GM10248 (cell line): ENCODE results near the gene UNC5C.

Experiments
- CTCF ChIA-PET: fragments of 300-600 bp; sonication (Branson Sonifier 250); formaldehyde crosslinking; extraction: SDS; loops from one replicate; lab custom pipeline; 2021; ENCODE audit warnings: antibody characterized with exemption; lab: Yijun Ruan, JAX
- POLR2A ChIA-PET: fragments of 350-650 bp; sonication (Branson Sonifier 250); formaldehyde crosslinking; extraction: SDS; loops from one replicate; lab custom pipeline; 2020; ENCODE audit warnings: antibody characterized with exemption; lab: Yijun Ruan, JAX
- DNase-seq: peaks from one replicate; pipeline ENCODE4 v3.0.0; 2012; ENCODE audit errors: extremely low spot score
- TF ChIP-seq, protein P1 (sequence below): IDR thresholded peaks from 2 replicates; pipeline ENCODE4 v1.5.1; 2012; ENCODE audit warnings: mild to moderate bottlenecking, low read depth; ENCODE audit errors: extremely low read depth, missing control alignments, control extremely low read depth

The UNC5C gene

DNA sequence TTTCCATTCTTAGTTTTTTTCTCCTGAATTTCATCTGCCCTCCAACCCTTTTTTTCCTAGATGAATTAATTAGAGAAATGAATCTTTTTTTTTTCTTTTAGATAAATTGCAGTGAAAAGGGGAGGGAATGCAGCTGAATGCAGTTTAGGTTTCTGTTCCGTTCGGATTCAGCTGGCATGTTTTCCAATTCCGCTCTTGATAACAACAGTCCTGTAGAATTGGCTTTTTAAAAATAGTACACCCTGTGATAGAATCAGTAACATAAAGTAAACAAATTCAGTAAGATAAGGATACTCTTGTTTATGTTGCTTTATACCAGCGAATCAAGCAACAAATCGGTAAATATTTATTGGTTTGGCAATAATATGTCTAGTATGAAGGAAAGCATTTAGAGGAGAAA lies 103.5 kb downstream of the UNC5C start:
- TF ChIP-seq, protein P1, sequence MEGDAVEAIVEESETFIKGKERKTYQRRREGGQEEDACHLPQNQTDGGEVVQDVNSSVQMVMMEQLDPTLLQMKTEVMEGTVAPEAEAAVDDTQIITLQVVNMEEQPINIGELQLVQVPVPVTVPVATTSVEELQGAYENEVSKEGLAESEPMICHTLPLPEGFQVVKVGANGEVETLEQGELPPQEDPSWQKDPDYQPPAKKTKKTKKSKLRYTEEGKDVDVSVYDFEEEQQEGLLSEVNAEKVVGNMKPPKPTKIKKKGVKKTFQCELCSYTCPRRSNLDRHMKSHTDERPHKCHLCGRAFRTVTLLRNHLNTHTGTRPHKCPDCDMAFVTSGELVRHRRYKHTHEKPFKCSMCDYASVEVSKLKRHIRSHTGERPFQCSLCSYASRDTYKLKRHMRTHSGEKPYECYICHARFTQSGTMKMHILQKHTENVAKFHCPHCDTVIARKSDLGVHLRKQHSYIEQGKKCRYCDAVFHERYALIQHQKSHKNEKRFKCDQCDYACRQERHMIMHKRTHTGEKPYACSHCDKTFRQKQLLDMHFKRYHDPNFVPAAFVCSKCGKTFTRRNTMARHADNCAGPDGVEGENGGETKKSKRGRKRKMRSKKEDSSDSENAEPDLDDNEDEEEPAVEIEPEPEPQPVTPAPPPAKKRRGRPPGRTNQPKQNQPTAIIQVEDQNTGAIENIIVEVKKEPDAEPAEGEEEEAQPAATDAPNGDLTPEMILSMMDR: no peak
- CTCF ChIA-PET: no interaction called here
- no peak for DNase-seq
- POLR2A ChIA-PET: no interaction called here

DNA sequence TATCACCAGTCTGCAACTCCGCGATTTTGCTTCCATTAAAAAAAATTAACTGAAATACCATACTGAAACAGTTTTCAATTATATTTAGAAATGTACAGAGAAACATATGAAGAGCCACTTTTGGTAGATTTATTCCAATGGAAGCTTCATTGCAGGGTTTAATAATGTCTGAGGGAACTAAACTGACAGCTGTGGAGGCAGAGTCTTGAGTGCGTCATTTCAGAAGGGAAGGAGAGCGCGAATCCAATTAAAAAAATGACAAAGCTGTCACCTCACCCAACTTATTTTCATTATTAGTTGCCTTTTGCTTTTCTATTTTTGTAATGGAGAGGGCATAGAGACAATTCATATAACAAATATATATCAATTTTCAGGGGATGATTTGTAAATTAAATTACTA lies 104.0 kb downstream of the UNC5C start:
- TF ChIP-seq, protein P1: no peak
- CTCF ChIA-PET: no interaction called here
- POLR2A ChIA-PET: no interaction called here
- no peak for DNase-seq

DNA sequence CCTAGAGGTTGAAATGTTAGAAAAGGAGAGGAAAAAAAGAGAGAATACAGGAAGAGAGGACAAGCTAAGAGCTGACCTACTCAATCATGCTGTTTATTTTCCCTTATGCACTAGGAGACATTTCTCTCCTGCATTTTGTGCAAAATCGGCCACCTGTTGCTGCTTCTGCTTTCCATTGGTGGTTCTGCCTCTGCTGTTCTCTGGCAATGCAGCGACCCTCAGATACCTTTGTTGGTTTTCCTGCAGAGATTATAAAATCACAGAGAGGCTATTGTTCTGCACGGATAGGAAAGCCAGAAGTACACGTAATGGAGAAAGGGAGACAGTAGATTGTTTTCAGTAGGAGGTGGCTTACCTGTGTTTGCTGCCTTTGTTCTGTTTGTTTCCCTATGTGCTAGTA lies 108.9 kb downstream of the UNC5C start:
- ChIA-PET CTCF (interaction anchor here (1.5 kb wide), 1 partner anchor 10 kb away, joined by 5 read pairs; no protein-coding TSS in a partner anchor), POLR2A (no interaction called here)
- TF ChIP-seq, protein P1: no peak
- no peak for DNase-seq

GRCh38 chr4:95439071-95439470 lies 109.7 kb downstream of the UNC5C start:
- TF ChIP-seq, protein P1: no peak
- CTCF ChIA-PET: interaction anchor here (1.4 to 1.5 kb wide), 2 partner anchors 9 to 65 kb away, joined by 3 to 5 read pairs; no protein-coding TSS in a partner anchor
- POLR2A ChIA-PET: no interaction called here
- no peak for DNase-seq

DNA sequence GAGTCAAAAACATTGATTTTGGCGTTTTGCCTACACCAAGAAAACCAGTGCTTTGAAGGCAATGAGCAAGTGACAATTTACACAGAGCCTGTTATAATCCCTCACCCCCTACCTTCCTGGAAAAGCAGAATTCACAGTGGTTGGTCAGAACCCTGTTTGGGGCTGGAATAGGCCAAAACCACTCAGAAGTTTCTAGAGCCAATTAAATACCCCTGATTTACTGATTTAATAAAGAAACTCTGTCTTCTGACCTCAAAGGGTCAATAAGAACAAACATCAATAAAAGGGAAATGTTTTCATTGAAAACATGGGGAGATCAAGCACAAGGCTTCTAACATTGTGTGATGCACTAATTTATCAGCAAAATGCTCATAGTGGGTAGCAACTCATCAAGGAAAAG lies 116.3 kb downstream of the UNC5C start:
- TF ChIP-seq, protein P1: no peak
- ChIA-PET CTCF (no interaction called here), POLR2A (no interaction called here)
- no peak for DNase-seq

DNA sequence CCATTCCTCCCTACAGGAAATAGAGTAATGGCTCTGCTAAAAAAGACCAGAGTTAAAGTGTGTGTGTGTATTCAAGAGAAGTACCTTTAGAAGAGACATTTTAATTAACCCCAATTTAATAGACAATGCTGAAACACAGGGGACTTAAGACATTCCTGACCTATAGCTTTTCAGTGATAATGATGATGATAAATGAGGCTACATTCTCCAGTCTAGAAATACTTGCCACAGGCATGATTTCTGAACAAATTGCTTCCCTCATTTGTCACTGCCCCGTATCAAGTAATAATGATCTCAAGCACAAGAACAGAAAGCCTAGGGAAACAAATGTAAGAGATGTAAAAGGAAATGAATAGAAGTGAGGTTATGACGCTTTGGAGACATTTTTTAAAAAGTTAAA lies 117.1 kb downstream of the UNC5C start:
- POLR2A ChIA-PET: no interaction called here
- TF ChIP-seq, protein P1: no peak
- DNase-seq: no peak
- CTCF ChIA-PET: no interaction called here
